Smooth muscle cell (in vitro differentiated cells): ENCODE data around the gene ANKS1B. TPM values are rescaled to one million over a fixed set of nuclear protein-coding genes. Genes with fewer than 3 reads are reported as not detected.

Experiments used
- DNase-seq: peaks from one replicate; lab custom pipeline; 2025; ENCODE audit not compliant: unreplicated experiment; lab: John Stamatoyannopoulos, UW
- H2AFZ ChIP-seq: fragments of 200-600 bp; sonication (generic); 2 replicates; pipeline ENCODE4 v1.6.0; 2016; ENCODE audit warnings: antibody characterized with exemption, low read depth, mild to moderate bottlenecking
- H3F3A ChIP-seq: fragments of 200-600 bp; sonication (generic); 2 replicates; pipeline ENCODE4 v1.6.0; 2017; ENCODE audit warnings: antibody characterized with exemption, low read depth
- H3K27ac ChIP-seq: fragments of 200-600 bp; sonication (generic); 2 replicates; pipeline ENCODE4 v1.5.1; 2016; ENCODE audit warnings: low read depth, mild to moderate bottlenecking
- H3K27me3 ChIP-seq: fragments of 200-600 bp; sonication (generic); 2 replicates; pipeline ENCODE4 v1.6.1; 2016; ENCODE audit warnings: low read depth, mild to moderate bottlenecking
- H3K36me3 ChIP-seq: fragments of 200-600 bp; sonication (generic); 2 replicates; pipeline ENCODE4 v1.5.1; 2016; ENCODE audit warnings: low read depth
- H3K4me1 ChIP-seq: fragments of 200-600 bp; sonication (generic); 2 replicates; pipeline ENCODE4 v1.5.1; 2016; ENCODE audit warnings: low read depth
- H3K4me2 ChIP-seq: fragments of 200-600 bp; sonication (generic); 2 replicates; pipeline ENCODE4 v1.6.0; 2016; ENCODE audit warnings: mild to moderate bottlenecking
- H3K4me3 ChIP-seq: fragments of 200-600 bp; sonication (generic); 2 replicates; pipeline ENCODE4 v1.5.1; 2016; ENCODE audit warnings: mild to moderate bottlenecking
- H3K79me2 ChIP-seq: fragments of 200-600 bp; sonication (generic); 2 replicates; pipeline ENCODE4 v1.6.0; 2016; ENCODE audit warnings: low read depth, mild to moderate bottlenecking
- H3K9ac ChIP-seq: fragments of 200-600 bp; sonication (generic); 2 replicates; pipeline ENCODE4 v1.6.0; 2016; ENCODE audit warnings: low read depth
- H3K9me3 ChIP-seq: fragments of 200-600 bp; sonication (generic); replicated peaks from 2 replicates; pipeline ENCODE4 v1.5.1; 2016; ENCODE audit warnings: low read depth
- H4K20me1 ChIP-seq: fragments of 200-600 bp; sonication (generic); 2 replicates; pipeline ENCODE4 v1.6.0; 2016; ENCODE audit warnings: low read depth
- WGBS: methylation state at CpG from one replicate; pipeline ENCODE4 v1.1.7; 2016; ENCODE audit warnings: low lambda C conversion rate; 5-methylcytosine and 5-hydroxymethylcytosine counted together
- polyA plus RNA-seq: library from polyadenylated mRNA; unstranded; fragments of >200 nt; fragmentation: Nextera tagmentation; extraction: Ambion mirVana; gene quantifications from 2 replicates; pipeline ENCODE4 v1.2.1, GENCODE V29; 2016
- total RNA-seq: library from RNA; depleted of rRNA; stranded (reverse); fragments of >200 nt; gene quantifications from 2 replicates; pipeline ENCODE4 v1.2.3, GENCODE V29; 2014
- TF ChIP-seq, protein P1 (sequence below): fragments of 200-600 bp; sonication (generic); IDR thresholded peaks from 2 replicates; pipeline ENCODE4 v1.5.1; 2017; ENCODE audit warnings: borderline replicate concordance, mild to moderate bottlenecking, antibody characterized with exemption; ENCODE audit not compliant: insufficient read depth, poor library complexity, severe bottlenecking

Gene ANKS1B
- total and polyA plus RNA-seq, 2 experiments from 2014 or later: 0.47 to 7.3 TPM

- no peaks in the 10 kb centered on the region for H3K79me2 ChIP-seq
- no peaks in the 10 kb centered on the region for H3K4me1 ChIP-seq
- no peak overlapping the region for H3K4me3 ChIP-seq
- H4K20me1 ChIP-seq: no peaks in the 10 kb centered on the region
- TF ChIP-seq, protein P1, sequence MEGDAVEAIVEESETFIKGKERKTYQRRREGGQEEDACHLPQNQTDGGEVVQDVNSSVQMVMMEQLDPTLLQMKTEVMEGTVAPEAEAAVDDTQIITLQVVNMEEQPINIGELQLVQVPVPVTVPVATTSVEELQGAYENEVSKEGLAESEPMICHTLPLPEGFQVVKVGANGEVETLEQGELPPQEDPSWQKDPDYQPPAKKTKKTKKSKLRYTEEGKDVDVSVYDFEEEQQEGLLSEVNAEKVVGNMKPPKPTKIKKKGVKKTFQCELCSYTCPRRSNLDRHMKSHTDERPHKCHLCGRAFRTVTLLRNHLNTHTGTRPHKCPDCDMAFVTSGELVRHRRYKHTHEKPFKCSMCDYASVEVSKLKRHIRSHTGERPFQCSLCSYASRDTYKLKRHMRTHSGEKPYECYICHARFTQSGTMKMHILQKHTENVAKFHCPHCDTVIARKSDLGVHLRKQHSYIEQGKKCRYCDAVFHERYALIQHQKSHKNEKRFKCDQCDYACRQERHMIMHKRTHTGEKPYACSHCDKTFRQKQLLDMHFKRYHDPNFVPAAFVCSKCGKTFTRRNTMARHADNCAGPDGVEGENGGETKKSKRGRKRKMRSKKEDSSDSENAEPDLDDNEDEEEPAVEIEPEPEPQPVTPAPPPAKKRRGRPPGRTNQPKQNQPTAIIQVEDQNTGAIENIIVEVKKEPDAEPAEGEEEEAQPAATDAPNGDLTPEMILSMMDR: no peak
- peak overlapping the region; percentile 46 for H3K27ac ChIP-seq
- no peak overlapping the region for H3K4me2 ChIP-seq
- H3K9ac ChIP-seq: no peak overlapping the region
- no peaks in the 10 kb centered on the region for H3F3A ChIP-seq
- DNase-seq: no peak
- no peak overlapping the region for H2AFZ ChIP-seq
- H3K36me3 ChIP-seq: no peaks in the 10 kb centered on the region
- no peaks in the 10 kb centered on the region for H3K27me3 ChIP-seq
- H3K9me3 ChIP-seq: no peaks in the 10 kb centered on the region
Observed at GRCh38 chr12:99444859-99445316, 539.8 kb downstream of the ANKS1B start.

DNA sequence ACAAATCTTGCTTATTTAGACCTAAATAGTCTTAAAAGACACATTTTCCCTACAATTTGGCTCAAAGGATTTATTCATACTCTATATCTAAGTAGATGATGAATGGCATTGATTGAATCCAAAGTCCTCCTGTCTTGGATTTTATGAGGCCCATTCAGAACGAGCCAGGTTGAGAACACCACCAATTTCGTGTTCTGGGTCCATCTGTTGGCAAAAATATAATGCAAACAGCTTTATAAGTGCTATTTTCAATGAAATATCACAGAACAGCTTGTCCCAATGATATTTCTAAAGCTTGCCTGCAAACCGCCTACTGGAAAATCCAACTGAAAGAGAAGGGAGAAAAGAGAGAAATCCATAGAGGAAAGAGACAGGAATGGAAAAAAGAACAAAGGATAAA is 542.0 kb downstream of the ANKS1B start:
- no peak overlapping the region for H3K4me3 ChIP-seq
- H3K79me2 ChIP-seq: no peaks in the 10 kb centered on the region
- H4K20me1 ChIP-seq: no peaks in the 10 kb centered on the region
- H3K4me1 ChIP-seq: no peaks in the 10 kb centered on the region
- H3K36me3 ChIP-seq: no peaks in the 10 kb centered on the region
- H3F3A ChIP-seq: no peaks in the 10 kb centered on the region
- H3K27ac ChIP-seq: no peak overlapping the region
- no peak overlapping the region for H3K9ac ChIP-seq
- DNase-seq: no peak
- no peaks in the 10 kb centered on the region for H3K9me3 ChIP-seq
- TF ChIP-seq, protein P1: no peak
- H2AFZ ChIP-seq: peak overlapping the region; percentile 34
- H3K27me3 ChIP-seq: no peaks in the 10 kb centered on the region
- no peak overlapping the region for H3K4me2 ChIP-seq
- 86% methylated on average over 3 of the region's 3 CpGs for WGBS

DNA sequence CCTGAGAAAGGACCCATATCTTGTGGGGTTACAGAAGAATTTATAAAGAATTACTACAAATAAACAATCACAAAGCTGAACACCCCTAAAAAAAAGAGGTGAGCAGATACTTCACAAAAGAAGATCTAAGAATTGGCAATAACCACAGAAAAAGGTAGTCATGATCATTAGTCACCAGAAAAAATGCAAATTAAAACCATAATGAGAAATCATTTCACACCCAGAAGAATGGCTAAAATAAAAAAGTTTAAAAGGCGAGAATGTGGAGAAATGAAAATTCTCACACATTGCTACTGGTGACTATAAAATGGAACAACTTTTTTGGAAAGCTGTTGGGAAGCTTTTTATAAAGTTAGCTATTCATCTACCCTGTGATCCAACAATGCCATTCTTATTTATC is 545.3 kb downstream of the ANKS1B start:
- H3K27ac ChIP-seq: no peak overlapping the region
- H3F3A ChIP-seq: no peaks in the 10 kb centered on the region
- TF ChIP-seq, protein P1: no peak
- no peaks in the 10 kb centered on the region for H3K27me3 ChIP-seq
- H2AFZ ChIP-seq: no peak overlapping the region
- H3K36me3 ChIP-seq: no peaks in the 10 kb centered on the region
- H4K20me1 ChIP-seq: no peaks in the 10 kb centered on the region
- no peaks in the 10 kb centered on the region for H3K9me3 ChIP-seq
- no peak overlapping the region for H3K4me2 ChIP-seq
- H3K4me1 ChIP-seq: no peaks in the 10 kb centered on the region
- no peak for DNase-seq
- no peak overlapping the region for H3K9ac ChIP-seq
- WGBS: 92% methylated on average over 1 of the region's 1 CpG
- no peaks in the 10 kb centered on the region for H3K79me2 ChIP-seq
- H3K4me3 ChIP-seq: no peak overlapping the region

DNA sequence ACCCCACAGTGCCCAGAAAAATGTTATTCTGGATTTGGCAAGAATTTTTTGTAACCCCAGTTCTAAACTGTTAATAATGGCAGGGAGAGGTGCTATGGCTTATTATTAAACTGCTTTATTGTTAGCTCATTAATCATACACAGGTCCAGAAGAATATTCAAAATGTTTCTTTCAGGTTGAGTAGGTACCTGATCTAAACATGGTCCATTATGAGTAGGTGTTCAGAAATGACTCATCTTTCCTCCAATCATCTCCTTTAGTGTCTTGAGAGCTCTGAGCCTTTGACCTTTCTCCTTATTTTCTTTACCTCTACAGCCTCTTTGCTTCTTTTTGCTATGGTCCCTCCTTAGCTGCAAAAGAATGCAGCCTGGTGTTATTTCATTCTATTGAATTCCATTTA is 548.2 kb downstream of the ANKS1B start:
- DNase-seq: no peak
- H3K36me3 ChIP-seq: no peaks in the 10 kb centered on the region
- H3F3A ChIP-seq: no peaks in the 10 kb centered on the region
- TF ChIP-seq, protein P1: no peak
- H3K4me2 ChIP-seq: no peak overlapping the region
- no peak overlapping the region for H3K9ac ChIP-seq
- H3K27ac ChIP-seq: no peak overlapping the region
- H2AFZ ChIP-seq: no peak overlapping the region
- no peak overlapping the region for H3K4me3 ChIP-seq
- H3K4me1 ChIP-seq: no peaks in the 10 kb centered on the region
- H4K20me1 ChIP-seq: no peaks in the 10 kb centered on the region
- no peaks in the 10 kb centered on the region for H3K27me3 ChIP-seq
- H3K79me2 ChIP-seq: no peaks in the 10 kb centered on the region
- no peaks in the 10 kb centered on the region for H3K9me3 ChIP-seq
